Osteoblast (primary cell): Measurements from ENCODE around the gene PROX1. TPM values are rescaled to one million over a fixed set of nuclear protein-coding genes. Genes with fewer than 3 reads are reported as not detected.

ENCODE experiments used
- DNase-seq: peaks from one replicate; pipeline ENCODE4 v3.0.0; 2011; ENCODE audit warnings: low spot score, mixed read lengths; ENCODE audit not compliant: insufficient read length; ENCODE audit errors: missing footprints
- H2AFZ ChIP-seq: 2 replicates; pipeline ENCODE4 v1.6.0; 2011; ENCODE audit warnings: mild to moderate bottlenecking, low read length
- H3K27ac ChIP-seq: 2 replicates; pipeline ENCODE4 v1.5.1; 2011; ENCODE audit warnings: mild to moderate bottlenecking, low read depth, low read length, moderate library complexity
- H3K27me3 ChIP-seq: 2 replicates; pipeline ENCODE4 v1.6.0; 2012; ENCODE audit warnings: mild to moderate bottlenecking, control low read depth, inconsistent platforms, low read length, moderate library complexity; ENCODE audit not compliant: insufficient read depth
- H3K36me3 ChIP-seq: 2 replicates; pipeline ENCODE4 v1.5.1; 2011; ENCODE audit warnings: mild to moderate bottlenecking, low read length, control low read depth, moderate library complexity; ENCODE audit not compliant: insufficient read depth
- H3K4me1 ChIP-seq: 2 replicates; pipeline ENCODE4 v1.5.1; 2011; ENCODE audit warnings: mild to moderate bottlenecking, low read length, control low read depth, moderate library complexity; ENCODE audit not compliant: insufficient read depth
- H3K4me2 ChIP-seq: 2 replicates; pipeline ENCODE4 v1.6.0; 2011; ENCODE audit warnings: mild to moderate bottlenecking, low read length; ENCODE audit not compliant: insufficient read depth
- H3K4me3 ChIP-seq: fragments of 200-600 bp; sonication (generic); 3 replicates; pipeline ENCODE4 v1.5.1; 2012; ENCODE audit warnings: mild to moderate bottlenecking, low read length, inconsistent platforms; ENCODE audit not compliant: insufficient read depth
- H3K79me2 ChIP-seq: 2 replicates; pipeline ENCODE4 v1.6.0; 2012; ENCODE audit warnings: mild to moderate bottlenecking, low read length, control low read depth, inconsistent platforms; ENCODE audit not compliant: insufficient read depth
- H3K9me3 ChIP-seq: 2 replicates; pipeline ENCODE4 v1.5.1; 2011; ENCODE audit warnings: low read depth, low read length, control low read depth
- H4K20me1 ChIP-seq: 2 replicates; pipeline ENCODE4 v1.6.0; 2012; ENCODE audit warnings: mild to moderate bottlenecking, low read length, control low read depth; ENCODE audit not compliant: insufficient read depth
- CTCF ChIP-seq: IDR thresholded peaks from 2 replicates; pipeline ENCODE4 v1.5.1; 2011; ENCODE audit warnings: mild to moderate bottlenecking, low read depth, low read length, moderate library complexity; ENCODE audit errors: extremely low read depth
- total RNA-seq: library from RNA; depleted of rRNA; stranded (reverse); fragments of >200 nt; gene quantifications from 2 replicates; pipeline ENCODE4 v1.2.3, GENCODE V29; 2012

Gene PROX1
- total RNA-seq, 1 donor: under 0.01 TPM

DNA sequence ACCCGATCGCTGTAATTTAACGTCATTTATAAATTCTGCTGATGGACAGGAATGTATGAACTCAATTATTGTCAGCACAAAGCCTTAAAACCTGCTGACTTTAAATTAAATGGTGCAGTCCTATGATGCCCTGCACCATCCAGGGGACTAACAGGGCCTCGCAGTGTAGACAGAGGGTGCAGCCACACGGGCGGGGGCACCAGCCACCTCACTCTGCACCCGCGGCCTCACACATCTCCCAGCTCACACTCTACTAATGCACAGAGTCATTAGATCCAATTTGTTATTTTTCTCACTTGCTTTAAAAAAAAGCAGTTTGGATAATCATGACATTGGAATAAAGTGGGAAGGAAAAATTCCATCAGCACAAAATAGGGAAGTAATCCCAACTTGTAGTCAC is 49.7 kb downstream of the PROX1 start:
- no peak for TF ChIP-seq CTCF
- Histone ChIP-seq H4K20me1 (no peaks in the 10 kb centered on the region), H3K79me2 (no peaks in the 10 kb centered on the region), H2AFZ (no peak overlapping the region), H3K27ac (no peak overlapping the region), H3K9me3 (no peaks in the 10 kb centered on the region), H3K4me1 (no peaks in the 10 kb centered on the region), H3K36me3 (no peaks in the 10 kb centered on the region), H3K27me3 (no peaks in the 10 kb centered on the region), H3K4me2 (no peak overlapping the region), H3K4me3 (no peak overlapping the region)
- no peak for DNase-seq

DNA sequence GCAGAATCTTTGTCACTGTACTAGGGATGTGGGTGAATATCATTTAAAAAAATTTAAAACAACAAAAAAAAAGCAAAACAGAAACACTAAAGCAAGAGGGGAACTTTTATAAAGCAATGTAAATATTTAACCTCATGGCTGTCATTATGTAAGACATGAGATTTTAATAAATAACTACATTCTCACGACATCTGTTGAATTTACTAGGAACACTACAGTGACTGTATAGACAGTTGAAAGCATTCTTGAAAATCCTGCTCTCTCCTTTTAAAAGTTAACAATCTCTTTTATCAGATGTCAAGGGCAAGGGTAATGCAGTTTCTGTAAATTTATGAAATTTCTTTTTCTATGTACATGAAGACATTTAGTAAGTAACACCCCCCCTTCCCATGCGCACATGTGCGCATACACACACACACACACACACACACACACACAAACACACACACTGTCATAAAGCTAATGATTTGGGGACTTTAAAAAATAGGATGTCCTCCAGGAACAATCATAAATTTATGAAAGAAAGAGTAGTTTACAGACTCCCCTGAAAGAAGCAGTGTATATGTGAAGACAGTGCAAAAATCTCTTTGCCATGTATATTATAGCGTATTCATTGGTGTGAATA is 51.7 kb downstream of the PROX1 start:
- Histone ChIP-seq H3K9me3 (no peaks in the 10 kb centered on the region), H3K36me3 (no peaks in the 10 kb centered on the region), H3K27me3 (no peaks in the 10 kb centered on the region), H3K4me2 (no peak overlapping the region), H3K4me1 (no peaks in the 10 kb centered on the region), H3K79me2 (no peaks in the 10 kb centered on the region), H4K20me1 (no peaks in the 10 kb centered on the region), H2AFZ (no peak overlapping the region), H3K27ac (no peak overlapping the region), H3K4me3 (no peak overlapping the region)
- no peak for TF ChIP-seq CTCF
- DNase-seq: no peak

GRCh38 chr1:214043167-214043566 is 55.4 kb downstream of the PROX1 start:
- Histone ChIP-seq H3K27ac (no peak overlapping the region), H3K4me3 (no peak overlapping the region), H2AFZ (no peak overlapping the region), H3K4me1 (no peaks in the 10 kb centered on the region), H3K9me3 (no peaks in the 10 kb centered on the region), H3K79me2 (no peaks in the 10 kb centered on the region), H3K4me2 (no peak overlapping the region), H3K27me3 (no peaks in the 10 kb centered on the region), H4K20me1 (no peaks in the 10 kb centered on the region), H3K36me3 (no peaks in the 10 kb centered on the region)
- no peak for TF ChIP-seq CTCF
- DNase-seq: no peak

DNA sequence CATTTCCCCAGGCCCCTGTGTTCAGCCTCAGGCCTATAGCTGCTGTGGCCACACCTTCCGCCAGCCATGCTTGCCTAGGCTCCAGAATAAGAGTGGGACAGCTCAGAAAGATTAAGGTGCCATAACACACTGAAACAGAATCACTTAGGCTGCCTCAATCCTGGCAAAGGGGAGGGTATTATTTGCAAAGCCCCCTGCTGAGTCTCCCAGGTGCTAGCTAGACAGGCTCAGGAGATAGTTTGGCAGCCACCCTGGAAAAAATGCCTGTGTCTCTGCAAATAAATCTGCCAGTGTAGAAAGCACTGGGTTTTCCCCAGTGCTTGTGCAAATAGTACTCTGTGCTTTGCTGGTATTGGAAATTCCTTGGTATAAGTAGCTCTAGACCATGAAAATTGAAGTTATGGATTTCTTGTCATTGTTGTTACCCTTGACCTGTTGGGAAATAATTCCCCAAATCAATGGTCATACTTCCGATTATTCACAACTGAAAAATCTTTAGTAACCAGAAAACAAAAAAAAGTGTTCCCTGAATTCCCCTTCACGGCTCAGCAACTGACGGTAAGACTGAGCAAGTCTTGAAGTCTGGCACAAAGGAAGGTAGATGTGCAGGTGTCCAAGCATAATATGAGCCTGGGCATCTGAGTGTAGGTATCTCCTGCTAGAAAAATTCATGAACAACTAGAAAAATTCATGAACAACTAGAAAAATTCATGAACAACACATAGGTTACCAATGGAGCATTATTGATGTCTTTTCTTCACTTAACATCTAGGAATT is 56.9 kb downstream of the PROX1 start:
- no peak for DNase-seq
- TF ChIP-seq CTCF: no peak
- Histone ChIP-seq H3K27me3 (no peaks in the 10 kb centered on the region), H2AFZ (no peak overlapping the region), H3K4me3 (no peak overlapping the region), H3K36me3 (no peaks in the 10 kb centered on the region), H3K27ac (no peak overlapping the region), H4K20me1 (no peaks in the 10 kb centered on the region), H3K79me2 (no peaks in the 10 kb centered on the region), H3K4me1 (no peaks in the 10 kb centered on the region), H3K4me2 (no peak overlapping the region), H3K9me3 (no peaks in the 10 kb centered on the region)
